HEK293 (cell line): ENCODE results near the gene GJB5.

Experiments used
- CTCF ChIA-PET: fragments of 350-600 bp; formaldehyde crosslinking; extraction: SDS; loops from one replicate; lab custom pipeline; 2021; ENCODE audit warnings: antibody characterized with exemption; lab: Yijun Ruan, JAX
- POLR2A ChIA-PET: fragments of 300-600 bp; formaldehyde crosslinking; extraction: SDS; loops from one replicate; lab custom pipeline; 2020; ENCODE audit warnings: antibody characterized with exemption, inconsistent platforms; lab: Yijun Ruan, JAX
- H3K27ac ChIP-seq: fragments of 200-500 bp; sonication (Bioruptor generic); 2 replicates; pipeline ENCODE4 v1.5.1; 2014; ENCODE audit warnings: low read depth, low read length, control low read depth, inconsistent platforms; ENCODE audit errors: extremely low read depth
- H3K36me3 ChIP-seq, 2 experiments: fragments of 200-500 bp in 1 of 2; sonication (Bioruptor generic) in 1 of 2; 1 replicate in 1 of 2; 2 replicates in 1 of 2; pipeline ENCODE4 v1.5.1; 2014 to 2017; ENCODE audit warnings: inconsistent platforms in 2 of 2, low read length in 2 of 2; ENCODE audit not compliant: control insufficient read depth in 2 of 2, insufficient read depth in 1 of 2
- H3K4me1 ChIP-seq: fragments of 200-500 bp; sonication (Bioruptor generic); 2 replicates; pipeline ENCODE4 v1.5.1; 2014; ENCODE audit warnings: mild to moderate bottlenecking, low read length, inconsistent platforms; ENCODE audit not compliant: control insufficient read depth, insufficient read depth
- H3K4me3 ChIP-seq: 2 replicates; pipeline ENCODE4 v1.5.1; 2011; ENCODE audit warnings: low read depth, mild to moderate bottlenecking, control low read depth, low read length, moderate library complexity
- H3K9me3 ChIP-seq: fragments of 200-500 bp; sonication (Bioruptor generic); 2 replicates; pipeline ENCODE4 v1.5.1; 2014; ENCODE audit warnings: low read depth, low read length, inconsistent platforms; ENCODE audit not compliant: control insufficient read depth, insufficient read depth
- KLF1 ChIP-seq: fragments of 450-650 bp; formaldehyde crosslinking; IDR thresholded peaks from 2 replicates; pipeline ENCODE4 v1.5.1; 2016; ENCODE audit warnings: missing biosample characterization, missing genetic modification characterization
- MYNN ChIP-seq: fragments of 450-650 bp; formaldehyde crosslinking; IDR thresholded peaks from 2 replicates; pipeline ENCODE4 v1.5.1; 2016; ENCODE audit warnings: missing biosample characterization, missing genetic modification characterization, borderline replicate concordance
- ZBTB17 ChIP-seq: fragments of 450-650 bp; formaldehyde crosslinking; IDR thresholded peaks from 2 replicates; pipeline ENCODE4 v1.5.1; 2016; ENCODE audit warnings: missing biosample characterization, missing genetic modification characterization
- ZBTB20 ChIP-seq: fragments of 450-650 bp; formaldehyde crosslinking; IDR thresholded peaks from 2 replicates; pipeline ENCODE4 v1.5.1; 2016; ENCODE audit warnings: missing biosample characterization, missing genetic modification characterization
- ZNF112 ChIP-seq: fragments of 450-650 bp; formaldehyde crosslinking; IDR thresholded peaks from 2 replicates; pipeline ENCODE4 v1.5.0; 2017; ENCODE audit warnings: missing biosample characterization, missing genetic modification characterization
- ZNF140 ChIP-seq: fragments of 450-650 bp; formaldehyde crosslinking; IDR thresholded peaks from 2 replicates; pipeline ENCODE4 v1.5.1; 2016; ENCODE audit warnings: missing biosample characterization, missing genetic modification characterization
- ZNF157 ChIP-seq: fragments of 450-650 bp; formaldehyde crosslinking; IDR thresholded peaks from 2 replicates; pipeline ENCODE4 v1.5.1; 2016; ENCODE audit warnings: missing biosample characterization, missing genetic modification characterization
- ZNF2 ChIP-seq: fragments of 450-650 bp; formaldehyde crosslinking; IDR thresholded peaks from 2 replicates; pipeline ENCODE4 v1.5.1; 2016; ENCODE audit warnings: missing biosample characterization, missing genetic modification characterization
- ZNF366 ChIP-seq: fragments of 450-650 bp; formaldehyde crosslinking; conservative IDR thresholded peaks from 2 replicates; pipeline ENCODE4 v1.5.1; 2016; ENCODE audit warnings: missing biosample characterization, missing genetic modification characterization
- ZNF416 ChIP-seq: fragments of 450-650 bp; formaldehyde crosslinking; IDR thresholded peaks from 2 replicates; pipeline ENCODE4 v1.5.1; 2016; ENCODE audit warnings: missing biosample characterization, missing genetic modification characterization
- ZNF423 ChIP-seq: fragments of 450-650 bp; formaldehyde crosslinking; IDR thresholded peaks from 2 replicates; pipeline ENCODE4 v1.5.1; 2016; ENCODE audit warnings: missing biosample characterization, missing genetic modification characterization
- ZNF48 ChIP-seq: fragments of 450-650 bp; formaldehyde crosslinking; IDR thresholded peaks from 2 replicates; pipeline ENCODE4 v1.5.1; 2016; ENCODE audit warnings: missing biosample characterization, missing genetic modification characterization
- ZNF600 ChIP-seq: fragments of 450-650 bp; formaldehyde crosslinking; IDR thresholded peaks from 2 replicates; pipeline ENCODE4 v1.5.1; 2016; ENCODE audit warnings: missing biosample characterization, missing genetic modification characterization
- ZNF626 ChIP-seq: fragments of 450-650 bp; sonication (Bioruptor Pico); formaldehyde crosslinking; IDR thresholded peaks from 2 replicates; pipeline ENCODE4 v1.5.1; 2018; ENCODE audit warnings: missing biosample characterization, missing genetic modification characterization, inconsistent platforms
- ZNF654 ChIP-seq: fragments of 450-650 bp; formaldehyde crosslinking; IDR thresholded peaks from 2 replicates; pipeline ENCODE4 v1.5.1; 2016; ENCODE audit warnings: low read depth, missing biosample characterization, missing genetic modification characterization
- TF ChIP-seq, protein P1 (sequence below): fragments of 450-650 bp; formaldehyde crosslinking; IDR thresholded peaks from 2 replicates; pipeline ENCODE4 v1.5.1; 2016; ENCODE audit warnings: missing biosample characterization, missing genetic modification characterization
- TF ChIP-seq, protein P2 (sequence below): fragments of 450-650 bp; formaldehyde crosslinking; IDR thresholded peaks from 2 replicates; pipeline ENCODE4 v1.5.1; 2016; ENCODE audit warnings: missing biosample characterization, missing genetic modification characterization
- TF ChIP-seq, protein P3 (sequence below): fragments of 450-650 bp; formaldehyde crosslinking; IDR thresholded peaks from 2 replicates; pipeline ENCODE4 v1.5.1; 2017; ENCODE audit warnings: missing biosample characterization, missing genetic modification characterization

The GJB5 gene

DNA sequence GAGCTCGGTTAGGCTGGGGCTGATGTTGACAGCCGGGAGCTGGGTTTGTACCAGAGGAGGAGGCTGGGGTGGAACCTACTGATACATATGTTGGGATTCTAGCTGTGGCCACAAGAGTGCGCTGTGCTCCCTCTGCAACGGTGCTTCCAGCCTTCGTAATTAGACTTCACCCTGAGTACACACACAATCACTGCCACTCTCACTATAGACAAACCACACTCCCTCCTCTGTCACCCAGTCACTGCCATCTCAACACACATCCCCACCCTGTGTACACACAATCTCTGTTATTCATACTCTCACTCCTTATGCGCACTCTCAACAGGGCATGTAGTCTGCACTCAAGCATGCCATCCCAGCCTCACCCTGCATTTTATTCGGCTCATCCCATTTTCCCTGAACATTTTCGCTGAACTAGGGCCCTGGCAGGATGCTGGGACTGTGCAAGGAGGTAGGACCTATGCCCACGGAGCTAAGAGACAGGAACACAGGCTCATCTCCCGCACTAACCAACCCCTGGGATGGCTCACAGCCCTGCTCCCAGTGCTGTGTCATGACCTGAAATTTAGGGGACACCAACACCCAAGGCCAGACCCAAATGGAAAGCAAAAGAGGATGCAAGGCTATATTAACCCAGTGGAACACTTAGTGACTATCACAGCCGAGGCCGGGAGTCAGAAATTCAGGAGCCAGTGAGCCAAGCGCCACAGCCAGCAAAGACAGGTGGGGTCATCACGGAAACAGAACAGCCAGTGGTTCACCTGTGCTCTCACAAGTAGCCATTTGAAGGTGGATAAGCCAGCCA is 31.9 kb downstream of the GJB5 start (continued):
- TF ChIP-seq, protein P1, sequence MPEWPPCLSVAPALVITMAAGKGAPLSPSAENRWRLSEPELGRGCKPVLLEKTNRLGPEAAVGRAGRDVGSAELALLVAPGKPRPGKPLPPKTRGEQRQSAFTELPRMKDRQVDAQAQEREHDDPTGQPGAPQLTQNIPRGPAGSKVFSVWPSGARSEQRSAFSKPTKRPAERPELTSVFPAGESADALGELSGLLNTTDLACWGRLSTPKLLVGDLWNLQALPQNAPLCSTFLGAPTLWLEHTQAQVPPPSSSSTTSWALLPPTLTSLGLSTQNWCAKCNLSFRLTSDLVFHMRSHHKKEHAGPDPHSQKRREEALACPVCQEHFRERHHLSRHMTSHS = no peak
- peak; percentile 96 for TF ChIP-seq ZNF2 (tag by site-specific recombination)

DNA sequence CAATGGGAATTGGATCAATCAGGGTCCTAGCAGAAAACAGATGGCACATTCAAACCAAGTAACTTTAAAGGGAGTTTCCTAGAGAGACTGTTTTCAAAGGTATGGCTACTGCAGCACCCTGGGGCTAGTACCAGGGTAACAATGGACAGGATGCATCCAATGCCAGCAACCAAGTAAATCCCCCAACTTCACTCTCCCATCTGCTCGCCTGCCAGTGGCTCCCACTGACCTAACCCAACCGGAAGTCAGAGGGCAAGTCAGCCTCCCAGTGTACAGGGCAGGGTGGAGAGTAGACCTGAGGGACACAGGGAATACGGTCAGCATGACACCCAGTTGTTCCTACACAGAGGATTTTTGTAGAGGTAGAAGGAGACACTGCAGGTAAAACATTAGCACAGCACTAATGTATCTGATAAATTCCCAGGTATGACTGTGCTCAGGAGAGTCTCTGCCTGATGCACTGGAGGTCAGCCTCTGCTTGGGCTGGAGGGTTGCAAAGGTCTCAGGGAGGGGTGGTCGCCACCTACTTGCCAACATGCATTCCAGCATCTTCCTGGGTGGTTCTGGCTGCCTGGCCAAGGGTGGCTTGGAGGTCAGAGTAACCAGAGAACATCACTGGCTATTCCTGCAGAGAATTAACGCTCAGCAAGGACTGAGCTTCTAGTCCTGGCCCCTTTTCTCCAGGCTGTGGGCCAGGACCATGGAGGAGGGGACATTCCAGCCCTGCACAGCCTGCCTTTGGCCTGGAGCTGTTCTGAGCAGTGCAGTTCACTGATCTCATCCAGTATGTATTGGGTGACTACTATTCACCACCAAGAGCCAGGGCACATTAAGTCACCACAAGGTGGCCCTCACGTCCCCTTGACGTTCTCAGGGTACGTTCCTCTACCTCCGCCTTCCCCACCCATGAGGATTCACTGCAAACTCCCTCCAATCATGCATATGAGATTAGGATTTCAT is 32.9 kb downstream of the GJB5 start:
- H3K36me3 ChIP-seq = no peaks in the 10 kb centered on the region
- TF ChIP-seq ZNF654 (tag by site-specific recombination) = peak; percentile 30
- TF ChIP-seq ZNF157 (tag by site-specific recombination) = no peak
- no peaks in the 10 kb centered on the region for H3K9me3 ChIP-seq
- H3K27ac ChIP-seq = no peak overlapping the region
- H3K4me1 ChIP-seq = no peaks in the 10 kb centered on the region
- ChIA-PET POLR2A (no interaction called here), CTCF (interaction anchor here (0.6 to 3.8 kb wide), 16 partner anchors 7 to 925 kb away, joined by 3 to 28 read pairs (median 4); no protein-coding TSS in a partner anchor)
- H3K4me3 ChIP-seq = no peak overlapping the region

DNA sequence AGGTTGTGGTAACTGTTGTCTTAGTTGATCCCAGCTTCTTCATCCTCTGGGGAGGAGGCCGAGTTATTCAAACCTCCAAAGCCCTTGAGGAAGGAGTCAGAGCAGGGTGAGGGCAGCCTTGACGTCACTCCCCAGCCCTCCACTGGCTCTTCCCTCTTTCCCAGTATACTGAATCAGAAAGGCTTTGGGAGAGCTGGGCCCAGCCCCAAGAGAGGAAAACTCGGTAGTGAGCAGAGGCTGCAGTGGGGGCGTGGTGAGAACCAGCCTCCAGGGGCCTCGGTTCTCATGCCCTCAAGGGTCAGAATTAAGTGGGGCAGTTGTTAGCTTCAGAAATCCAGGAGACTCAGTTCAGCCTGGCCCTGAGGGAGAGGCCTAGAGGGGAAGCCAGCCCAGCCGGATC is 36.1 kb downstream of the GJB5 start:
- TF ChIP-seq ZNF140 (tag by site-specific recombination) (no peak), ZNF416 (no peak), ZBTB20 (no peak), ZBTB17 (tag by site-specific recombination) (no peak), ZNF112 (tag by site-specific recombination) (no peak), ZNF600 (no peak), KLF1 (tag by site-specific recombination) (no peak), ZNF626 (tag by site-specific recombination) (no peak), ZNF423 (no peak), MYNN (tag by site-specific recombination) (no peak), ZNF48 (tag by site-specific recombination) (no peak), ZNF366 (tag by site-specific recombination) (no peak)
- TF ChIP-seq, protein P2, sequence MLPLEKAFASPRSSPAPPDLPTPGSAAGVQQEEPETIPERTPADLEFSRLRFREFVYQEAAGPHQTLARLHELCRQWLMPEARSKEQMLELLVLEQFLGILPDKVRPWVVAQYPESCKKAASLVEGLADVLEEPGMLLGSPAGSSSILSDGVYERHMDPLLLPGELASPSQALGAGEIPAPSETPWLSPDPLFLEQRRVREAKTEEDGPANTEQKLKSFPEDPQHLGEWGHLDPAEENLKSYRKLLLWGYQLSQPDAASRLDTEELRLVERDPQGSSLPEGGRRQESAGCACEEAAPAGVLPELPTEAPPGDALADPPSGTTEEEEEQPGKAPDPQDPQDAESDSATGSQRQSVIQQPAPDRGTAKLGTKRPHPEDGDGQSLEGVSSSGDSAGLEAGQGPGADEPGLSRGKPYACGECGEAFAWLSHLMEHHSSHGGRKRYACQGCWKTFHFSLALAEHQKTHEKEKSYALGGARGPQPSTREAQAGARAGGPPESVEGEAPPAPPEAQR (tag by site-specific recombination) = no peak
- TF ChIP-seq, protein P3, sequence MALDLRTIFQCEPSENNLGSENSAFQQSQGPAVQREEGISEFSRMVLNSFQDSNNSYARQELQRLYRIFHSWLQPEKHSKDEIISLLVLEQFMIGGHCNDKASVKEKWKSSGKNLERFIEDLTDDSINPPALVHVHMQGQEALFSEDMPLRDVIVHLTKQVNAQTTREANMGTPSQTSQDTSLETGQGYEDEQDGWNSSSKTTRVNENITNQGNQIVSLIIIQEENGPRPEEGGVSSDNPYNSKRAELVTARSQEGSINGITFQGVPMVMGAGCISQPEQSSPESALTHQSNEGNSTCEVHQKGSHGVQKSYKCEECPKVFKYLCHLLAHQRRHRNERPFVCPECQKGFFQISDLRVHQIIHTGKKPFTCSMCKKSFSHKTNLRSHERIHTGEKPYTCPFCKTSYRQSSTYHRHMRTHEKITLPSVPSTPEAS (tag by site-specific recombination) = no peak
- TF ChIP-seq, all 188 proteins: peak for 0
- CTCF ChIA-PET = interaction anchor here (0.6 to 1.2 kb wide), 3 partner anchors 62 to 346 kb away, joined by 3 read pairs; no protein-coding TSS in a partner anchor
- H3K4me3 ChIP-seq = no peak overlapping the region
- H3K4me1 ChIP-seq = no peaks in the 10 kb centered on the region
- POLR2A ChIA-PET = no interaction called here
- no peaks in the 10 kb centered on the region for H3K9me3 ChIP-seq
- no peak overlapping the region for H3K27ac ChIP-seq
- no peaks in the 10 kb centered on the region for H3K36me3 ChIP-seq
